GM12873 (cell line): ENCODE data around the gene NOVA1.

Experiments used
- CTCF ChIP-seq: IDR thresholded peaks from 2 replicates; pipeline ENCODE4 v1.5.1; 2012; ENCODE audit warnings: low read depth, mild to moderate bottlenecking, moderate library complexity, low read length, control low read depth; ENCODE audit not compliant: insufficient read depth; ENCODE audit errors: missing control alignments

The NOVA1 gene

GRCh38 chr14:26597071-26597588, 703 bp downstream of the NOVA1 start:
- no peak for TF ChIP-seq CTCF

- no peak for TF ChIP-seq CTCF
Observed at GRCh38 chr14:26596543-26597061, 1.2 kb downstream of the NOVA1 start.

- no peak for TF ChIP-seq CTCF
Observed at GRCh38 chr14:26595926-26596542, 1.8 kb downstream of the NOVA1 start.

GRCh38 chr14:26594756-26595545, 2.9 kb downstream of the NOVA1 start:
- no peak for TF ChIP-seq CTCF

- no peak for TF ChIP-seq CTCF
Observed at GRCh38 chr14:26594148-26594547, 3.7 kb downstream of the NOVA1 start.

GRCh38 chr14:26593357-26593756, 4.5 kb downstream of the NOVA1 start:
- TF ChIP-seq CTCF = no peak

- no peak for TF ChIP-seq CTCF
Observed at GRCh38 chr14:26589925-26590324, 7.9 kb downstream of the NOVA1 start.
